ENCODE data around the gene ANG. TPM values are rescaled to one million over a fixed set of nuclear protein-coding genes. Genes with fewer than 3 reads are reported as not detected.

ANG gene
- total RNA-seq, 1 experiment from 2014 or later: 3.2 TPM

DNA sequence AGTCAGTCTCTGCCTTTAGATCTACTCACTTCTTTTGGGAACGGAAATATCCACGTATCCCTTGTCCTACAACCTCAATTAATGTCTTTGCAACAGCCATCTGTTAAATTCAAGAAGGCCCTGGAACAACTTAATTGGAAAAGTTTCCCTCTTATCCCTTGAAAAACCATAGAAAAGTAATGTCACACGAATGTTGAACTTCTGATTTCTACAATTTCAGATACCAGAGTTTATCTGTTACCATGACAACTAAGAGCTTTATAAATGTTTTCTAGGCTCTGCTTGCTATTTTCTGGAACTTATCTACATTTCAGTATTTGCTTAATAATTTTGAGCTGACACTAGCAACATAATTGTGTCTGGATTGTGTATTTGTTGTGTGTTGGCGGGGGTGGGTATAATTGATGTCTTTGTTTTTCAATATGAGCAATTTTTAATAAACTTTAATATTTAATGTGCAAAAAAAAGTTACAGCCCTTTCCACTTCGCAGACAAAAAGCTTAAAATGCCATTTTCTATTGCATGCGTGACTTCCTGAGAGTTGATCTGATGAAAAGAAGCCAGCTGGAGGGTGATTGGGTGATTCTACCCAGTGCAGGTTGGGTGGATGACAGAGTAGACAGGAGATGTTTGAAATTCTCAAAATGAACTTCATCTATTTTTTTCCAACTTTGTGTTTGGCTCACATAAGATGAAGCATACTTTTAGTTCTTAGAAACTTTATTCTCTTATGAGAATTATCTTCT lies 45.3 kb downstream of the ANG start:
- no peaks in the 10 kb centered on the region for H3K4me1 ChIP-seq (ENCODE audit: insufficient read depth, low read length)
- no peak overlapping the region for H3K9ac ChIP-seq (ENCODE audit: extremely low read depth, insufficient read length, low read length)
- H4K5ac ChIP-seq (ENCODE audit: insufficient read length, low read depth, low read length): peak overlapping the region; percentile 39
- H3K23me2 ChIP-seq (ENCODE audit: insufficient read length, low read depth, low read length, poor library complexity, severe bottlenecking): no peaks in the 10 kb centered on the region
- no peaks in the 10 kb centered on the region for H3K79me1 ChIP-seq (ENCODE audit: insufficient read depth, low read depth, low read length, poor library complexity, severe bottlenecking)
- H3K79me2 ChIP-seq (ENCODE audit: insufficient read depth, low read length): no peaks in the 10 kb centered on the region
- H3K27me3 ChIP-seq (ENCODE audit: insufficient read depth, low read length): no peaks in the 10 kb centered on the region
- no CpG with 5 or more reads among the region's 6 CpGs for WGBS (ENCODE audit: extremely low coverage, insufficient read length, low lambda C conversion rate)
- H3K27ac ChIP-seq (ENCODE audit: insufficient read length, low read depth, low read length): no peak overlapping the region
- H2BK5ac ChIP-seq (ENCODE audit: insufficient read length, low read length): no peak overlapping the region
- peaks cover 6 to 10% of the 10 kb centered on the region in 2 experiments; a peak in 3 of 4 replicates for H3K4me1 Mint-ChIP-seq
- H3K9me3 ChIP-seq (ENCODE audit: control insufficient read depth, low read depth, low read length): no peaks in the 10 kb centered on the region
- H3K27ac Mint-ChIP-seq: no peak overlapping the region
- no peaks in the 10 kb centered on the region for H4K20me1 ChIP-seq (ENCODE audit: control insufficient read depth, insufficient read depth, insufficient read length)
- no peak overlapping the region for H3K4me2 ChIP-seq (ENCODE audit: insufficient read depth, insufficient read length, low read length)
- H3K23ac ChIP-seq (ENCODE audit: insufficient read length, low read depth, low read length): no peak overlapping the region
- no peak overlapping the region for H3T11ph ChIP-seq (ENCODE audit: low read length)
- no peak overlapping the region for H4K91ac ChIP-seq (ENCODE audit: insufficient read length, low read depth, low read length)
- H2BK15ac ChIP-seq (ENCODE audit: low read depth, low read length): no peak overlapping the region
- no peaks in the 10 kb centered on the region for H3K9me3 Mint-ChIP-seq
- peaks cover 9% of the 10 kb centered on the region for H3K27me3 Mint-ChIP-seq (ENCODE audit: low read depth)
- no peak overlapping the region for H3K56ac ChIP-seq (ENCODE audit: insufficient read length, low read depth, low read length)
- H3K36me3 Mint-ChIP-seq (ENCODE audit: insufficient read depth in 1 of 3, low read depth in 3 of 3): no peaks in the 10 kb centered on the region
- no peak overlapping the region for H2BK120ac ChIP-seq (ENCODE audit: low read depth, low read length, poor library complexity, severe bottlenecking)
- H2BK20ac ChIP-seq (ENCODE audit: low read depth, low read length, poor library complexity, severe bottlenecking): no peak overlapping the region
- no peak overlapping the region for H2AK5ac ChIP-seq (ENCODE audit: insufficient read length, low read length)
- H4K8ac ChIP-seq (replicated peaks; ENCODE audit: insufficient read length, low read depth, low read length): peak overlapping the region; percentile 95
- no peak overlapping the region for H2BK12ac ChIP-seq (ENCODE audit: insufficient read length, low read depth, low read length)
- no peak overlapping the region for H2AFZ ChIP-seq (ENCODE audit: low read length)
- TF ChIP-seq, protein P1, sequence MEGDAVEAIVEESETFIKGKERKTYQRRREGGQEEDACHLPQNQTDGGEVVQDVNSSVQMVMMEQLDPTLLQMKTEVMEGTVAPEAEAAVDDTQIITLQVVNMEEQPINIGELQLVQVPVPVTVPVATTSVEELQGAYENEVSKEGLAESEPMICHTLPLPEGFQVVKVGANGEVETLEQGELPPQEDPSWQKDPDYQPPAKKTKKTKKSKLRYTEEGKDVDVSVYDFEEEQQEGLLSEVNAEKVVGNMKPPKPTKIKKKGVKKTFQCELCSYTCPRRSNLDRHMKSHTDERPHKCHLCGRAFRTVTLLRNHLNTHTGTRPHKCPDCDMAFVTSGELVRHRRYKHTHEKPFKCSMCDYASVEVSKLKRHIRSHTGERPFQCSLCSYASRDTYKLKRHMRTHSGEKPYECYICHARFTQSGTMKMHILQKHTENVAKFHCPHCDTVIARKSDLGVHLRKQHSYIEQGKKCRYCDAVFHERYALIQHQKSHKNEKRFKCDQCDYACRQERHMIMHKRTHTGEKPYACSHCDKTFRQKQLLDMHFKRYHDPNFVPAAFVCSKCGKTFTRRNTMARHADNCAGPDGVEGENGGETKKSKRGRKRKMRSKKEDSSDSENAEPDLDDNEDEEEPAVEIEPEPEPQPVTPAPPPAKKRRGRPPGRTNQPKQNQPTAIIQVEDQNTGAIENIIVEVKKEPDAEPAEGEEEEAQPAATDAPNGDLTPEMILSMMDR (conservative IDR thresholded peaks at IDR 0.05): no peak
- no peak overlapping the region for H3K14ac ChIP-seq (ENCODE audit: insufficient read depth, low read length)
- DNase-seq: no peak
- H3K18ac ChIP-seq (ENCODE audit: insufficient read length, low read depth, low read length): no peak overlapping the region
- H3K4ac ChIP-seq (ENCODE audit: low read depth, low read length): no peak overlapping the region
- H3K4me3 Mint-ChIP-seq: no peak overlapping the region

All from H9 (cell line).